ENCODE results near the gene HOXB8. TPM values are rescaled to one million over a fixed set of nuclear protein-coding genes. Genes with fewer than 3 reads are reported as not detected.

HOXB8 gene
- total and polyA plus RNA-seq, 3 experiments from 2014 or later = not detected

GRCh38 chr17:48630009-48630924, 15.2 kb upstream of the HOXB8 start:
- Histone ChIP-seq H3K27ac (ENCODE audit: low read depth, low read length) (peak overlapping the region; percentile 77), H3K4me3 (ENCODE audit: low read length) (no peak overlapping the region), H3K4me1 (ENCODE audit: insufficient read depth, low read length) (peaks cover 12% of the 10 kb centered on the region), H3K9me3 (ENCODE audit: low read length) (no peaks in the 10 kb centered on the region), H3K27me3 (ENCODE audit: insufficient read depth, low read length, poor library complexity, severe bottlenecking) (peaks cover 69% of the 10 kb centered on the region), H3K36me3 (ENCODE audit: insufficient read depth, low read length) (no peaks in the 10 kb centered on the region)
- Mint-ChIP-seq H3K4me1 (peaks cover 6 to 26% (median 17%) of the 10 kb centered on the region in 3 donors), H3K27ac (no peak overlapping the region), H3K4me3 (no peak overlapping the region), H3K9me3 (peaks cover 0 to 4% (median 0%) of the 10 kb centered on the region in 5 donors), H3K36me3 (no peaks in the 10 kb centered on the region), H3K27me3 (peaks cover 64 to 91% of the 10 kb centered on the region in 2 donors)
- ChIA-PET POLR2A (no interaction called here), CTCF (interaction anchor here (1.8 kb wide), 1 partner anchor 12 kb away, joined by 7 read pairs; no protein-coding TSS in a partner anchor)
- DNase-seq = no peak

GRCh38 chr17:48629411-48629759, 14.3 kb upstream of the HOXB8 start:
- no peaks in the 10 kb centered on the region for H3K9me3 ChIP-seq (ENCODE audit: low read length)
- POLR2A ChIA-PET = no interaction called here
- Mint-ChIP-seq H3K9me3 (peaks cover 0 to 4% (median 0%) of the 10 kb centered on the region in 5 donors), H3K27ac (no peak overlapping the region), H3K36me3 (no peaks in the 10 kb centered on the region), H3K4me3 (no peak overlapping the region), H3K4me1 (peaks cover 6 to 29% (median 19%) of the 10 kb centered on the region in 3 donors), H3K27me3 (peaks cover 59 to 86% of the 10 kb centered on the region in 2 donors)
- no peak for DNase-seq
- peaks cover 77% of the 10 kb centered on the region for H3K27me3 ChIP-seq (ENCODE audit: insufficient read depth, low read length, poor library complexity, severe bottlenecking)
- no peaks in the 10 kb centered on the region for H3K36me3 ChIP-seq (ENCODE audit: insufficient read depth, low read length)
- CTCF ChIA-PET = interaction anchor here (1.8 kb wide), 1 partner anchor 11 kb away, joined by 7 read pairs; no protein-coding TSS in a partner anchor
- H3K4me3 ChIP-seq (ENCODE audit: low read length) = no peak overlapping the region
- H3K27ac ChIP-seq (ENCODE audit: low read depth, low read length) = peak overlapping the region; percentile 77
- H3K4me1 ChIP-seq (ENCODE audit: insufficient read depth, low read length) = peaks cover 21% of the 10 kb centered on the region

- Mint-ChIP-seq H3K27me3 (peaks cover 57 to 89% of the 10 kb centered on the region in 2 donors), H3K36me3 (no peaks in the 10 kb centered on the region), H3K4me1 (peaks cover 6 to 29% (median 19%) of the 10 kb centered on the region in 3 donors), H3K4me3 (peak overlapping the region in 1 of 7 donors; percentile 27), H3K9me3 (peaks cover 0 to 4% (median 0%) of the 10 kb centered on the region in 5 donors), H3K27ac (peak overlapping the region in 1 of 8 donors; percentile 48)
- DNase-seq = no peak
- Histone ChIP-seq H3K27me3 (ENCODE audit: insufficient read depth, low read length, poor library complexity, severe bottlenecking) (peaks cover 78% of the 10 kb centered on the region), H3K9me3 (ENCODE audit: low read length) (no peaks in the 10 kb centered on the region), H3K27ac (ENCODE audit: low read depth, low read length) (peak overlapping the region; percentile 77), H3K4me1 (ENCODE audit: insufficient read depth, low read length) (peaks cover 21% of the 10 kb centered on the region), H3K36me3 (ENCODE audit: insufficient read depth, low read length) (no peaks in the 10 kb centered on the region), H3K4me3 (ENCODE audit: low read length) (no peak overlapping the region)
- POLR2A ChIA-PET = interaction anchor here (0.6 kb wide), 1 partner anchor 425 kb away, joined by 3 read pairs; no protein-coding TSS in a partner anchor
- CTCF ChIA-PET = interaction anchor here (1.6 to 1.8 kb wide), 2 partner anchors 8 to 10 kb away, joined by 5 to 7 read pairs; no protein-coding TSS in a partner anchor
Measured at GRCh38 chr17:48628649-48629410, 13.7 kb upstream of the HOXB8 start.

- H3K27ac ChIP-seq (ENCODE audit: low read depth, low read length) = peak overlapping the region; percentile 77
- H3K36me3 ChIP-seq (ENCODE audit: insufficient read depth, low read length) = no peaks in the 10 kb centered on the region
- POLR2A ChIA-PET = interaction anchor here (0.5 to 0.6 kb wide), 2 partner anchors 424 to 985 kb away, joined by 3 read pairs; no protein-coding TSS in a partner anchor
- H3K27me3 Mint-ChIP-seq = peaks cover 60 to 91% of the 10 kb centered on the region in 2 donors
- peak overlapping the region in 1 of 8 donors; percentile 41 for H3K27ac Mint-ChIP-seq
- H3K4me1 ChIP-seq (ENCODE audit: insufficient read depth, low read length) = peaks cover 21% of the 10 kb centered on the region
- H3K9me3 Mint-ChIP-seq = peaks cover 0 to 4% (median 0%) of the 10 kb centered on the region in 5 donors
- no peaks in the 10 kb centered on the region for H3K9me3 ChIP-seq (ENCODE audit: low read length)
- peaks cover 78% of the 10 kb centered on the region for H3K27me3 ChIP-seq (ENCODE audit: insufficient read depth, low read length, poor library complexity, severe bottlenecking)
- H3K4me3 ChIP-seq (ENCODE audit: low read length) = no peak overlapping the region
- H3K4me1 Mint-ChIP-seq = peaks cover 6 to 24% (median 18%) of the 10 kb centered on the region in 3 donors
- no peaks in the 10 kb centered on the region for H3K36me3 Mint-ChIP-seq
- DNase-seq = peak in 1 of 5 donors; percentile 23
- peak overlapping the region in 5 of 7 donors; percentile 7 to 65 (median 22) for H3K4me3 Mint-ChIP-seq
- CTCF ChIA-PET = interaction anchor here (1.3 to 1.8 kb wide), 4 partner anchors 9 to 679 kb away, joined by 3 to 7 read pairs (median 4); no protein-coding TSS in a partner anchor
Measured at GRCh38 chr17:48627623-48628521, 12.8 kb upstream of the HOXB8 start.

GRCh38 chr17:48627118-48627597, 12.1 kb upstream of the HOXB8 start:
- ChIA-PET CTCF (interaction anchor here (1.1 to 1.6 kb wide), 4 partner anchors 8 to 678 kb away, joined by 3 to 5 read pairs (median 4); no protein-coding TSS in a partner anchor), POLR2A (interaction anchor here (0.5 kb wide), 1 partner anchor 984 kb away, joined by 3 read pairs; no protein-coding TSS in a partner anchor)
- Mint-ChIP-seq H3K4me1 (peaks cover 6 to 21% (median 12%) of the 10 kb centered on the region in 3 donors), H3K36me3 (no peaks in the 10 kb centered on the region), H3K4me3 (peak overlapping the region; percentile 76 to 93 (median 87)), H3K27ac (peak overlapping the region in 4 of 8 donors; percentile 7 to 77 (median 52)), H3K9me3 (peaks cover 0 to 5% (median 0%) of the 10 kb centered on the region in 5 donors), H3K27me3 (peaks cover 59 to 91% of the 10 kb centered on the region in 2 donors)
- H3K9me3 ChIP-seq (ENCODE audit: low read length) = no peaks in the 10 kb centered on the region
- DNase-seq = no peak
- peak overlapping the region; percentile 77 for H3K27ac ChIP-seq (ENCODE audit: low read depth, low read length)
- H3K36me3 ChIP-seq (ENCODE audit: insufficient read depth, low read length) = no peaks in the 10 kb centered on the region
- H3K27me3 ChIP-seq (ENCODE audit: insufficient read depth, low read length, poor library complexity, severe bottlenecking) = peaks cover 80% of the 10 kb centered on the region
- H3K4me3 ChIP-seq (ENCODE audit: low read length) = peak overlapping the region; percentile 20
- peaks cover 21% of the 10 kb centered on the region for H3K4me1 ChIP-seq (ENCODE audit: insufficient read depth, low read length)

GRCh38 chr17:48626245-48627117, 11.4 kb upstream of the HOXB8 start, which contains the start of gene HOXB9:
Gene HOXB9 (minus strand): TSS chr17:48626358. CDS start chr17:48626269, 89 bp downstream.
- Histone ChIP-seq H3K27ac (ENCODE audit: low read depth, low read length) (peak within 1 kb of the TSS; percentile 79), H3K9me3 (ENCODE audit: low read length) (no peaks in the 10 kb centered on the region), H3K4me3 (ENCODE audit: low read length) (peak within 1 kb of the TSS; percentile 41), H3K36me3 (ENCODE audit: insufficient read depth, low read length) (no peaks in the 10 kb centered on the region), H3K4me1 (ENCODE audit: insufficient read depth, low read length) (peaks cover 21% of the 10 kb centered on the region), H3K27me3 (ENCODE audit: insufficient read depth, low read length, poor library complexity, severe bottlenecking) (peaks cover 80% of the 10 kb centered on the region)
- CTCF ChIA-PET = interaction anchor here (0.7 to 5.8 kb wide), 8 partner anchors 8 to 677 kb away, joined by 3 to 25 read pairs (median 4); partner anchors contain the start of gene HOXB5
- Mint-ChIP-seq H3K4me3 (peak within 1 kb of the TSS; percentile 76 to 93 (median 87)), H3K4me1 (peaks cover 6 to 21% (median 12%) of the 10 kb centered on the region in 3 donors), H3K27ac (peak within 1 kb of the TSS; percentile 47 to 93 (median 72)), H3K27me3 (peaks cover 58 to 91% of the 10 kb centered on the region in 2 donors), H3K9me3 (peaks cover 0 to 5% (median 0%) of the 10 kb centered on the region in 5 donors), H3K36me3 (no peaks in the 10 kb centered on the region)
- DNase-seq = peak in 4 of 5 donors; percentile 40 to 66 (median 50)
- POLR2A ChIA-PET = interaction anchor here (0.6 kb wide), 1 partner anchor 153 kb away, joined by 4 read pairs; no protein-coding TSS in a partner anchor

Measured in CD8-positive, alpha-beta memory T cell (primary cell).